DMS53 (cell line): ENCODE data around the gene ANO4.
"Not testable (repeated sequence)": the region's sequence is repeated elsewhere in the genome, so short reads cannot be mapped to it uniquely, and the experiment has no call there.

Experiments used
- DNase-seq: peaks from one replicate; lab custom pipeline; 2025; lab: John Stamatoyannopoulos, UW

The ANO4 gene

DNA sequence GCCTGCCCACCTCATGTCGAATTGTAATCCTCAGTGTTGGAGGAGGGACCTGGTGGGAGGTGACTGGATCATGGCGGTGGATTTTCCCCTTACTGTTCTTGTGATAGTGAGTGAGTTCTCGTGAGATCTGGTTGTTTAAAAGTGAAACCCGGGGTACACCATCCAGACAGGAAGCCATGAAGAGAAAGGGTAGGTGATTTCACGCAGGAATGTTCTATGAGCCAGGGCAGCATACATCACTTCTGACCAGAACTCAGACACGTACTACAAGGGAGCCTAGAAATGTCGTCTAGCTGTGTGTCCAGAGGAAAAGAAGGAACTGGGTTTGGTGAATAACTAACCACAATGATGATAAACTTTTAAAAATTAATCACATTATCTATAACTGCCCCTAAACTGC, 80.6 kb downstream of the ANO4 start:
- no peak for DNase-seq

DNA sequence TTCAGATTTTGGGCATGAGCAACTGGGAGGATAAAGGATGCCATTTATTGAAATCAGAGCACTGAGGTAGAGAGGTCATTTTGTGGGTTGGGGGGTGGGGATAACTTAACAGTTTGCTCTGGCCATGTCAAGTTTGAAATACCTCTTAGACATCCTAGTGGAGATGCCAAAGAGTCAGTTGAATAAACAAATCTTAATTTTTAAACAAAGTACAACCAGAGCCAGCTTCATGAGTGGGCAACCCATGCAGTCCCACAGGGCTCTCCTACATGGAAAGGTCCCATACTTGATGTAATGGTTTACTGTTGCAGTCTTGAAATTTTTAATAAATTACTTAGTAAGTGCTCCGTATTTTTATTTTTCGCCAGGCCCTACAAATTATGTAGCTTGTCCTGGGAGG, 81.2 kb downstream of the ANO4 start:
- DNase-seq: no peak

DNA sequence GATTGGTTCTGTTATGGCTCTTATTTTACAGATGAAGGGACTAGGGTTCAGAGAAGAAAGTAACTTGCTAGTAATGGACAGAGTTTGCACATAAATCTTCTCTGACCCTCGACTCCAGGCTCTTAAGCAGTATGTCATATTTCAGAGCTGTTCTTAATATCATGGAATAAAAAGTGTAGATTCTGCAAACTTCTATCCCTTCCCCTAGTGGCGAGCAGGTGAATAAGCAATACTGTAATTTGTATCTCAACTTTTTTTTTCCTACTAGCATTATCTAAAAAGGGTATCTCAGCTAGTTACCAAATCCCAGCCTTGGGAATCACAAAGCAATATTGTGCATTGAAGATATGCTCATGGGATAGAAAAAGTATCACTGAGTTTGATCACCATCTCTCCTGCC, 83.2 kb downstream of the ANO4 start:
- peak; percentile 34 for DNase-seq

GRCh38 chr12:100895192-100895591, 100.6 kb downstream of the ANO4 start:
- DNase-seq: no peak

- DNase-seq: no peak
Measured at GRCh38 chr12:100896192-100896591, 101.6 kb downstream of the ANO4 start.

GRCh38 chr12:100897240-100897639, 102.7 kb downstream of the ANO4 start:
- DNase-seq: no peak

- DNase-seq: no peak
Measured at GRCh38 chr12:100899301-100899700, 104.7 kb downstream of the ANO4 start.

GRCh38 chr12:100900808-100901207, 106.2 kb downstream of the ANO4 start:
- no peak for DNase-seq

- DNase-seq: no peak
Measured at GRCh38 chr12:100901266-100901665, 106.7 kb downstream of the ANO4 start.

- DNase-seq: no peak
Measured at GRCh38 chr12:100904270-100904669, 109.7 kb downstream of the ANO4 start.

DNA sequence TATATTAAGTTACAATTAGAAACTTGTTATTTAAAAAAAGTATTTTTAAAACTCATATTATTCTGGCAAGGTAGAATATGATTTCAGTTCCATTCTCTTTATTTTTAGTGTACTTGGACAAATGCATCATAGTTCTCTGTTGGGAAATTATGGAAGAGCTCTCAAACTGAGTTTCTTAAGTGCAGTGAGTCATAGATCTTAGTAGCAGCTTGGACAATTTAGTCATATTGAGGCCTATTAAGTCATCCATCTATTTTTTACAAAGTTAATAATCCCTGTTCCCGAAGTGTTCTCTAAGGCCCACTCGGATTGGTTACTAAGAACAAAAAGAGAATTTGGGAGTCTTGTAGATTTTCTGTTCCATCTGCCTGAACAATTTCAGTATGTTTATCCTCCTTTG, 113.9 kb downstream of the ANO4 start:
- no peak for DNase-seq

DNA sequence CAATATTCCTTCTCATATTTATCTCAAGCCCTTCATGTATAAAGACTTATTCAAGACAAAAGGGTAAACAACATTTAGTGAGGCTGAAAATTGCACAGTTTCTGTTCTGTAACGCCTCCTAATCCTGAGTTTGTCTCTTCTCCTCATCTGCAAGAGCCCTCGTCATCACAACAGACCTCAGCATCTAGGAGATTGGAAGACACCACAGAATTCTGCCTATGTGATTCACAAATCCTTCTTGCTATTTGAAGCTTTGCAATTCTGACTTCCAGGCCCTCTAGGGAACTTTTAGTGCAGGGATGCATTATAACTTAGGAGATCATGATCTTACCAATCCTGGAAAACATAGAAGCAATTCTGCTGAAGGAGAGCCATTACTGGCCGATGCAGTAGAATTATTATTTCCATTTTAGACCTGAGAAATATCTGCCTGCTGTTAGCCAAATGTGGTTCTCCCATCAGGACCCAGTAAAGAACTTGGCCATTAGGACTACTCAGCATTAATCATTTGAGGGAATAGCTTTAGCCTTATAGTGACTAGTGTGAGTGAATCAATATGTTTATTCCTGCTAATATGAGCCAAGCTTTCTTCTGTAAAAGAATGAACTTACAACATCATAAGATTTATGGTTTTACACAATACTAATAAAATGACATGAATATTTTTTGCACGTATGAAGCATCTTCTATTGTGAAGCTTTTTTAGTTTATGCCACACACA, 119.5 kb downstream of the ANO4 start:
- no peak for DNase-seq

GRCh38 chr12:100919116-100919515, 124.5 kb downstream of the ANO4 start:
- no peak for DNase-seq

DNA sequence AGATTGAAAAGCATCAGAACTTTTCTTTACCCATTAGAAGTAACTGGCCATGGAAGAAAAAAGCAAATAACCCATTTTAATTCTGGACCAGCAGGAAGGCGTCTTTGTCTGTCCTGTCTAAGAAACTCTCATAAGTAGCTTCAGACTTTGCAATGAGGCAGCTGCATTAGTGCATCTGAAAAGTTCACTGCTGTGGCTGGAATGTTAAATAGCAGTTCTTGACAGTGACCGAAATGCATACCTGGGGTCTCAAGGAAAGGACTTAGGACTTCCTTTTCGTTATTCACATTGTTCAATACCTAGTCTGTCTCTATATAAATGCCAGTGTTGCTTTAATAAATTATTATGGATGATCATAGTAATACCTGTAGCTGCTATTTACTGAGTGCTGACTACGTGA, 125.9 kb downstream of the ANO4 start:
- no peak for DNase-seq

- peak; percentile 64 for DNase-seq
Measured at GRCh38 chr12:100926669-100927248, 132.2 kb downstream of the ANO4 start.

DNA sequence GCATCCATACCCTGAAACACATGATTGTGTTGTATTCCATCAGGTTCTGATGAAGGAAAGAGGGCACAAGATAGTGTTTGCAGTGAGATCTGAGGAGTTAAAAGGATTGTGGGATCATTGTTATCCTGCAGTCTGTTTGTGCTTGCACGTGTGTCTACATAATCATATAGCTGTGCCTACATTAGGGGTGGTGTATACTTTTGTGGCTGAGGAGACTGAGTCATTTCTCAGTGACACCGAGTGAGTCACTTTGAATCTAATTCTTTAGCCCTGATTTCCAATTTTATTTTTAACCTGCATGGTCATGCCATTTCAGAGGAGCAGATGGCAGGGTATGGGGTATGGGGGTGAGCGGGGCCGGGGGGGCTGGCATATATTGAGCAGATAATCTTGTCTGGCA, 133.2 kb downstream of the ANO4 start:
- peak; percentile 27 for DNase-seq

DNA sequence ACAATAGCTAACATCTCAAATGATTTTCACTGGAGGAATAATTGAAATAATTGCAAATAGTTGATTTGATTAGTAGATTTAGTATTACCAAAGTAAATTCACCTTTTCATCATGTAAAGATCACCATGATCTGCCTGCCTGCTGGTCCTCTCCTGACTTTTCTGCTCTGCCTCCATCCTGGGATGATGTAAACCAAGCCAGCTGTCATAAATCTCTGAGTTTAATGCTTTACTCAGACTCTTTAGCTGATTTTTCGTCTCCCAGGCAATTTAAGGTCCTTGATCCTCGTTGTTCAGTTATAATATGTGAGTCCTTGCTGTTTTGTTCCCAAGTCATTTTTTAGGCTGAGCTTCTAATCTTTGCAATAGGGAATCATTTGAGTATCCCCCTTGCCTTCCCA, 138.0 kb downstream of the ANO4 start:
- no peak for DNase-seq

DNA sequence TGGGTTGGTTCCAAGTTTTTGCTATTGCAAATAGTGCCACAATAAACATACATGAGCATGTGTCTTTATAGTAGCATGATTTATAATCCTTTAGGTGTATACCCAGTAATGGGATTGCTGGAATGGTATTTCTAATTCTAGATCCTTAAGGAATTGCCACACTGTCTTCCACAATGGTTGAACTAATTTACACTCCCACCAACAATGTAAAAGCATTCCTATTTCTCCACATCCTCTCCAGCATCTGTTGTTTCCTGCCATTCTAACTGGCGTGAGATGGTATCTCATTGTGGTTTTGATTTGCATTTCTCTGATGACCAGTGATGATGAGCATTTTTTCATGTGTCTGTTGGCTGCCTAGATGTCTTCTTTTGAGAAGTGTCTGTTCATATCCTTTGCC, 139.0 kb downstream of the ANO4 start:
- DNase-seq: not testable (repeated sequence)

- DNase-seq: no peak
Measured at GRCh38 chr12:100935929-100936328, 141.4 kb downstream of the ANO4 start.

DNA sequence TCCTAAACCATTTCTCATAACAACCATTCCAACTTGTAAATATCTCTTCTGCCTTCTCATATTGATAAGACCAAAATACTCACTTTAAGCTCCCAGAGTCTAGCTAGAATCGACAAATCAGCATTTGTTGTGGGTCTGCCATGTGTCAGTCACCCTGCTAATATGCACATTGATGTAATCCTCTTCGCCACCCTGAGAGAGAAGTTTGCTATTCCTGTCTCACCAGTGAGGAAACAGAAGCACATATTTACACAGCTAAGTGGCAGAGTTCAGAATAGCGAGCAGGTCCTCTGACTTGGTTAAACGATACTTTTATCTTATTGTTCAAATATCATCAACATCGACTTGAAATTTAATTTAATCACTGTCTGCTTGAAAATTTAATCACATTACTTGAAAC, 142.1 kb downstream of the ANO4 start:
- DNase-seq: peak; percentile 55

GRCh38 chr12:100940503-100940902, 145.9 kb downstream of the ANO4 start:
- DNase-seq: no peak

DNA sequence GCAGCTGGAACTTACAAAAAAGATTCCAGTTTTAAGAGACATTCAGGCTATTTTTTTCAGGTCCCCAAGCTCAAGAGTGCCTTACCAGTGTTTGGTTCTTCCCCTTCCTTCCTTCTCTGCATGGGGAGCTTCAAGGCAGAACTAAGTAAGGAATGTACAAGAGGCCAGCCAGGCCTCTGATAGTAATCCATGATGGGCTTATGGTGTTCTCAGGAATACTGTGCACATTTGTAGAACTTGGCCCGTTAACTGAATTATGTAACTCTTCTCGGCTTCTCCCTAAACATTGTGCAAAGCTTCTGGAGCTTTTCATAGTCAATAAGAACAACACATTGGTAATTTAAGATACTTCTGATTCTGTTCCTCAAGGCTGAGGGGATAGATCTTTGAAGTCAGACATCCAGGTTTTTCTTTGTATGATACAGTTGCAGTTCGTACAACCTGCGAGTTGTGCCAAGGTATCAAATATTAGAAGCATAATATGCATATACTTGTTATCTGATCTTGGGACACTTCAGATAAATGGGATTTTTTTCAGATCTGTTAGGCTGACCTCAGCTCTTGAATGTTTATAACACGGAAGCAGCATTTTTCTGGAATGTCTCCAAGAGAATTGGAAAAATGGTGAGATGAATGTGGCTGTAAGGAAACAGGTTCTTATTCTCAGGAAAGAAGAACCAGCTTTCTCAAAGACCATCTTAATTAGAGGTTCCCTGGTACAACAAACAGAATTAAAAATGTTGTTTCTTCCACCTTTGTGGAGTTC, 148.6 kb downstream of the ANO4 start:
- DNase-seq: no peak

DNA sequence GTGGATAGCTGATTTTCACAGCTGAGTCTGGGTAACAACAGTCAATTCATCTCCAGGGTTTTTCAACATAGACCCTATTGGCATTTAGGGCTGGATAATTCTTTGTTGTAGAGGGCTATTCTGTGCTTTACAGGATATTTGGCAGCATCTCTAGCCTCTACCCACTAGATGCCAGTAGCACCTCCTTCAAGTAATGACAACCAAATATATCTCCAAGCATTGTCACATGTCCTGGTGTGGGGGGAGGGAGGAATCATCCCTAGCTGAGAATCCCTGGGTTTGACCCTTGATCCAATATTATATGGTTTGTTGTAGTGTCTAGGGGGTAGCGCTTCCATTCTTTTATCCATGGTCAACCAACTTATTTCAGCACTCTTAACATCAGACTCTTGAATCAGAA, 157.2 kb downstream of the ANO4 start:
- peak; percentile 64 for DNase-seq
